ENCODE measurements around the gene EYA3. TPM values are rescaled to one million over a fixed set of nuclear protein-coding genes. Genes with fewer than 3 reads are reported as not detected.

EYA3 gene
- total RNA-seq, 1 donor from 2014 or later = 22.1 TPM

DNA sequence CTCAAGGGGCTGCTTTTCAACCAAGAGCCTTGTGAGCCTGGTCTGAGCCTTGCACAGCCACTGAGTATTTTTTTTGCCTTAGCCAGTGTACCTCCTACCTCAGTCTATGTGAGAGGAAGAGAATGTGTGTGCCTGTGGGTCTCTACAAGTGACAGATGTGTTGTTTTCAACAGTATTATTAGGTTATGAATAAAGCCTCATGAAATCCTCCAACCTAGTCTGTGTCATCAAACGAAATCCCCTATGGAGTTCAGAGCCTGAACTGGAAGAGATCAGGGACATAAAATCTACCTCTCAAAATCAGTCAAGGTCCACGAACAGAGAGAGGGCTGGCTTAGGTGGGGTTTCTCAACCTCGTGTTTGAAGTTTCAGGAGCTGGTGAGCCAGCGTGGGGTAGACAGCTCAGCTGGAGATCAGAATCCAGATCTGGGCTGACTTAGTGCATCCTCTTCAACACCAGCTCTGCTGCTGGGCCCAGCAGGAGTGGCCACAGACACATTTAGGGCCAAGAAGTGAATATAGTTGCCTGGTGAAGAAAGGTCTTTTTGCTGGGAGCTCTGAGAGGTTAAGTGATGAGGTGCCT lies 120.4 kb downstream of the EYA3 start:
- DNase-seq (ENCODE audit: low read depth) (no peak), FAIRE-seq (no peak)
- Histone ChIP-seq H3K9me3 (ENCODE audit: insufficient read depth, low read depth, low read length) (no peaks in the 10 kb centered on the region), H3K4me1 (ENCODE audit: insufficient read depth, low read length) (peaks cover 29% of the 10 kb centered on the region), H3K27me3 (ENCODE audit: insufficient read depth, low read length) (no peaks in the 10 kb centered on the region), H2AFZ (ENCODE audit: low read depth, low read length) (no peak overlapping the region), H3K4me3 (ENCODE audit: insufficient read depth, low read depth, low read length) (no peak overlapping the region), H4K20me1 (ENCODE audit: insufficient read depth, low read length) (no peaks in the 10 kb centered on the region), H3K27ac (ENCODE audit: low read depth, low read length) (peak overlapping the region; percentile 25), H3K36me3 (ENCODE audit: insufficient read depth, low read length) (no peaks in the 10 kb centered on the region), H3K4me2 (ENCODE audit: low read length) (no peak overlapping the region), H3K79me2 (ENCODE audit: insufficient read depth, low read length) (no peaks in the 10 kb centered on the region), H3K9ac (ENCODE audit: low read length) (no peak overlapping the region)
- Mint-ChIP-seq H3K9me3 (ENCODE audit: unreplicated experiment) (no peaks in the 10 kb centered on the region), H3K36me3 (ENCODE audit: low read depth, unreplicated experiment) (peaks cover 15% of the 10 kb centered on the region), H3K4me3 (ENCODE audit: unreplicated experiment) (peak overlapping the region; percentile 40), H3K27ac (ENCODE audit: unreplicated experiment) (peak overlapping the region; percentile 84), H3K4me1 (ENCODE audit: low read depth, unreplicated experiment) (peaks cover 52% of the 10 kb centered on the region), H3K27me3 (ENCODE audit: low read depth, unreplicated experiment) (no peaks in the 10 kb centered on the region)
- TF ChIP-seq CTCF (IDR thresholded peaks at IDR 0.05; ENCODE audit: insufficient read depth, low read depth, low read length) (no peak), EZH2 (IDR thresholded peaks at IDR 0.05; ENCODE audit: insufficient read depth, low read length) (no peak)

- H3K27ac Mint-ChIP-seq (ENCODE audit: unreplicated experiment) = peak overlapping the region; percentile 84
- FAIRE-seq = no peak
- no peak overlapping the region for H3K9ac ChIP-seq (ENCODE audit: low read length)
- H3K4me1 Mint-ChIP-seq (ENCODE audit: low read depth, unreplicated experiment) = peaks cover 50% of the 10 kb centered on the region
- H3K27me3 ChIP-seq (ENCODE audit: insufficient read depth, low read length) = no peaks in the 10 kb centered on the region
- H3K79me2 ChIP-seq (ENCODE audit: insufficient read depth, low read length) = no peaks in the 10 kb centered on the region
- no peak overlapping the region for H3K4me2 ChIP-seq (ENCODE audit: low read length)
- H2AFZ ChIP-seq (ENCODE audit: low read depth, low read length) = no peak overlapping the region
- no peak overlapping the region for H3K4me3 ChIP-seq (ENCODE audit: insufficient read depth, low read depth, low read length)
- no peaks in the 10 kb centered on the region for H3K27me3 Mint-ChIP-seq (ENCODE audit: low read depth, unreplicated experiment)
- peaks cover 29% of the 10 kb centered on the region for H3K4me1 ChIP-seq (ENCODE audit: insufficient read depth, low read length)
- no peaks in the 10 kb centered on the region for H4K20me1 ChIP-seq (ENCODE audit: insufficient read depth, low read length)
- no peak overlapping the region for H3K27ac ChIP-seq (ENCODE audit: low read depth, low read length)
- H3K4me3 Mint-ChIP-seq (ENCODE audit: unreplicated experiment) = peak overlapping the region; percentile 40
- TF ChIP-seq CTCF (IDR thresholded peaks at IDR 0.05; ENCODE audit: insufficient read depth, low read depth, low read length) = no peak
- no peak for TF ChIP-seq EZH2 (IDR thresholded peaks at IDR 0.05; ENCODE audit: insufficient read depth, low read length)
- H3K9me3 ChIP-seq (ENCODE audit: insufficient read depth, low read depth, low read length) = no peaks in the 10 kb centered on the region
- H3K9me3 Mint-ChIP-seq (ENCODE audit: unreplicated experiment) = no peaks in the 10 kb centered on the region
- peaks cover 19% of the 10 kb centered on the region for H3K36me3 Mint-ChIP-seq (ENCODE audit: low read depth, unreplicated experiment)
- no peaks in the 10 kb centered on the region for H3K36me3 ChIP-seq (ENCODE audit: insufficient read depth, low read length)
- DNase-seq (ENCODE audit: low read depth) = no peak
Measured at GRCh38 chr1:27967106-27967883, 121.1 kb downstream of the EYA3 start.
